Measurements from ENCODE around the gene LAMC3.

DNA sequence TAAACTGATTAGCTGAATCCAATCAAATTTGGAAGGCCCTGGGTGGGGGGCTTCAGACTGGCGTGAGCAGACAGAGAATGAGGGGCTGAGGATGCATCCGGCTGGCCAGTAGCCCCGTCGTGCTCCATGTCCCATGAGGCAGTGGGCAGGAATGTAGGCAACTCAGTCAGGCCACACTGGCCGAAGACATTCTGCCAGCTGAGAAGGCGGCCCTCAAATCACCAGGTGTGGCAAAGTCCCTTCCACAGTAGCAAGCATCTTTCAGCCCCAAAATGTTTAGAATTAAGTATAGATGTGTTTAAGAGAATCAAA lies 25.7 kb upstream of the LAMC3 start:
- TF ChIP-seq, protein P1, sequence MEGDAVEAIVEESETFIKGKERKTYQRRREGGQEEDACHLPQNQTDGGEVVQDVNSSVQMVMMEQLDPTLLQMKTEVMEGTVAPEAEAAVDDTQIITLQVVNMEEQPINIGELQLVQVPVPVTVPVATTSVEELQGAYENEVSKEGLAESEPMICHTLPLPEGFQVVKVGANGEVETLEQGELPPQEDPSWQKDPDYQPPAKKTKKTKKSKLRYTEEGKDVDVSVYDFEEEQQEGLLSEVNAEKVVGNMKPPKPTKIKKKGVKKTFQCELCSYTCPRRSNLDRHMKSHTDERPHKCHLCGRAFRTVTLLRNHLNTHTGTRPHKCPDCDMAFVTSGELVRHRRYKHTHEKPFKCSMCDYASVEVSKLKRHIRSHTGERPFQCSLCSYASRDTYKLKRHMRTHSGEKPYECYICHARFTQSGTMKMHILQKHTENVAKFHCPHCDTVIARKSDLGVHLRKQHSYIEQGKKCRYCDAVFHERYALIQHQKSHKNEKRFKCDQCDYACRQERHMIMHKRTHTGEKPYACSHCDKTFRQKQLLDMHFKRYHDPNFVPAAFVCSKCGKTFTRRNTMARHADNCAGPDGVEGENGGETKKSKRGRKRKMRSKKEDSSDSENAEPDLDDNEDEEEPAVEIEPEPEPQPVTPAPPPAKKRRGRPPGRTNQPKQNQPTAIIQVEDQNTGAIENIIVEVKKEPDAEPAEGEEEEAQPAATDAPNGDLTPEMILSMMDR (IDR thresholded peaks at IDR 0.05) = no peak
- TF ChIP-seq POLR2A (IDR thresholded peaks at IDR 0.05) = no peak

All from testis (tissue), 2 donors.